Suprapubic skin (tissue), 4 donors: ENCODE results near the gene HSPB6. TPM values are rescaled to one million over a fixed set of nuclear protein-coding genes. Genes with fewer than 3 reads are reported as not detected.

Source experiments
- DNase-seq, 2 donors: peaks; one replicate each; pipeline ENCODE4 v3.0.0-alpha.2; 2019; ENCODE audit warnings: low spot score in 2 of 2
- H3K27ac ChIP-seq: fragments of 200-600 bp; sonication (generic); one replicate; pipeline ENCODE4 v1.5.1; 2019
- H3K27me3 ChIP-seq: fragments of 200-600 bp; sonication (generic); one replicate; pipeline ENCODE4 v1.5.1; 2019
- H3K36me3 ChIP-seq: fragments of 200-600 bp; sonication (generic); one replicate; pipeline ENCODE4 v1.5.1; 2019
- H3K4me1 ChIP-seq: fragments of 200-600 bp; sonication (generic); one replicate; pipeline ENCODE4 v1.5.1; 2019
- H3K4me3 ChIP-seq: fragments of 200-600 bp; sonication (generic); one replicate; pipeline ENCODE4 v1.5.1; 2019; ENCODE audit warnings: mild to moderate bottlenecking
- H3K9me3 ChIP-seq: fragments of 200-600 bp; sonication (generic); one replicate; pipeline ENCODE4 v1.5.1; 2019
- CTCF ChIP-seq, 2 donors: fragments of 200-600 bp in 1 of 2; fragments of 450-650 bp in 1 of 2; sonication (generic) in 1 of 2; IDR thresholded peaks; one replicate each; pipeline ENCODE4 v1.5.1; 2016 to 2019; ENCODE audit warnings: antibody characterized with exemption in 2 of 2, mild to moderate bottlenecking in 1 of 2, moderate library complexity in 1 of 2
- EP300 ChIP-seq: sonication (generic); formaldehyde crosslinking; IDR thresholded peaks from one replicate; pipeline ENCODE4 v1.6.1; 2017; ENCODE audit warnings: antibody characterized with exemption
- POLR2A ChIP-seq, 2 donors: fragments of 450-650 bp; IDR thresholded peaks; one replicate each; pipeline ENCODE4 v1.6.1; 2017; ENCODE audit warnings: antibody characterized with exemption in 2 of 2, mild to moderate bottlenecking in 2 of 2, moderate library complexity in 2 of 2
- POLR2AphosphoS5 ChIP-seq, 3 donors: sonication (generic); formaldehyde crosslinking; IDR thresholded peaks; one replicate each; pipeline ENCODE4 v1.6.1; 2017; ENCODE audit warnings: antibody characterized with exemption in 3 of 3
- WGBS: methylation state at CpG from one replicate; pipeline ENCODE4 v1.1.5; 2018; 5-methylcytosine and 5-hydroxymethylcytosine counted together
- total RNA-seq, 4 donors: library from RNA; depleted of rRNA; stranded (reverse); fragments of >200 nt; gene quantifications; one replicate each; pipeline ENCODE4 v1.1.0, GENCODE V29; 2016

HSPB6 gene
- total RNA-seq, 4 donors from 2014 or later: 4.1 to 13.4 (median 5.5) TPM

GRCh38 chr19:35741203-35741515, 15.7 kb downstream of the HSPB6 start:
- no peaks in the 10 kb centered on the region for H3K27me3 ChIP-seq
- no peaks in the 10 kb centered on the region for H3K9me3 ChIP-seq
- no peak for TF ChIP-seq EP300
- no peak for TF ChIP-seq POLR2AphosphoS5 (IDR thresholded peaks at IDR 0.05)
- TF ChIP-seq CTCF (IDR thresholded peaks at IDR 0.05): no peak
- TF ChIP-seq POLR2A (IDR thresholded peaks at IDR 0.05): no peak
- peak overlapping the region; percentile 69 for H3K4me3 ChIP-seq
- peak overlapping the region; percentile 79 for H3K27ac ChIP-seq
- peaks cover 32% of the 10 kb centered on the region for H3K36me3 ChIP-seq
- DNase-seq: no peak
- H3K4me1 ChIP-seq: peaks cover 34% of the 10 kb centered on the region
- WGBS: 9% methylated on average over 12 of the region's 12 CpGs

- DNase-seq: peak; percentile 99
- under 1% methylated on average over 54 of the region's 63 CpGs for WGBS
- H3K9me3 ChIP-seq: no peaks in the 10 kb centered on the region
- peak overlapping the region; percentile 69 for H3K4me3 ChIP-seq
- peaks cover 29% of the 10 kb centered on the region for H3K4me1 ChIP-seq
- peaks cover 32% of the 10 kb centered on the region for H3K36me3 ChIP-seq
- TF ChIP-seq POLR2A (IDR thresholded peaks at IDR 0.05) (peak in 1 of 2 donors; percentile 41), POLR2AphosphoS5 (IDR thresholded peaks at IDR 0.05) (peak in 2 of 3 donors; percentile 65 to 86), EP300 (peak; percentile 17), CTCF (IDR thresholded peaks at IDR 0.05) (no peak)
- no peaks in the 10 kb centered on the region for H3K27me3 ChIP-seq
- H3K27ac ChIP-seq: peak overlapping the region; percentile 79
These were observed 16.2 kb downstream of the HSPB6 start for GRCh38 chr19:35740423-35741202.

GRCh38 chr19:35740108-35740422, 16.8 kb downstream of the HSPB6 start:
- Histone ChIP-seq H3K27ac (peak overlapping the region; percentile 79), H3K9me3 (no peaks in the 10 kb centered on the region), H3K4me1 (peaks cover 28% of the 10 kb centered on the region), H3K4me3 (peak overlapping the region; percentile 69), H3K36me3 (peaks cover 38% of the 10 kb centered on the region), H3K27me3 (no peaks in the 10 kb centered on the region)
- WGBS: 2% methylated on average over 7 of the region's 16 CpGs
- no peak for DNase-seq
- no peak for TF ChIP-seq POLR2AphosphoS5 (IDR thresholded peaks at IDR 0.05)
- TF ChIP-seq EP300: no peak
- no peak for TF ChIP-seq CTCF (IDR thresholded peaks at IDR 0.05)
- TF ChIP-seq POLR2A (IDR thresholded peaks at IDR 0.05): no peak

DNA sequence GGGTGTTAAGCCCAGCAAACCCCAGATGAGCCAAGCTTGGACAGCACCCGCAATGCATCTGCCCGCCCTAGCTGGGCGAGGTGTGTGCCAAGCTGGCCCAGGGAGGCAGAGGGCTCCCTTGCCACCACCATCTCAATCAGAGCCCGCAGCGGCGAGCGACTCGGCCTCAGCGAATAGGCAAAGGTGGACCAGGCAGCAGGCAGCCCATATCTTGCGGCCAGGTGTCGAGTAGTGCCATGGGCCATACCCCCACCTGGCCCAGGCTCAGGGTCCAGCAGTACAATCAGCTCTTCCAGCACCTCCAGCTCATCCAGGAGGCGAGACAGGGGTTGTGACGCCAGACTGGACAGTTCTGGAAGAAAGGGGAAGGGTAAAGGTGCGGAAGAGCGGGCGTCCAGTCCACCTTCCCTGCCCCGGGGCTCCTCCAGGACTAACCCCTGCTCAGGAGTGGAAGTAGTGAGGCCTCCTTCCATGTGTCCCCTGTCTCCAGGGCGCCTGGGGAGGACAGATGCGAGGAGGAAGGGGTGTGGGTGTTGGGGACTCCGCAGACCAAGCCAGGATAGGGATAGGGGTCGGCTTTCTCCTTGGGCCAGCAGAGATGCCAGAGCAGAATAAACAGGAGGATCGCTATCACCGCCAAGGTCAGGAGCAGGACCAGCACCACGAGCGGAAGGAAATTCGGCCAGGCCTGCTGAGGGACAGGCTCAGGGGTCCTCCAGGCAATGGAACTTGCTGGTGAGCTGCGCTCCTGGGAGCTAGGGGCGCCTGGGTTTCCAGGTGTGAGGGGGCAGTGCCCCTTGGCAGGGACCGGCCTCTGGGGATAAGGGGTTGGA, 17.3 kb downstream of the HSPB6 start:
- DNase-seq: no peak
- H3K27me3 ChIP-seq: no peaks in the 10 kb centered on the region
- H3K4me1 ChIP-seq: peaks cover 25% of the 10 kb centered on the region
- TF ChIP-seq CTCF (IDR thresholded peaks at IDR 0.05) (no peak), POLR2AphosphoS5 (IDR thresholded peaks at IDR 0.05) (no peak)
- peak overlapping the region; percentile 79 for H3K27ac ChIP-seq
- no peaks in the 10 kb centered on the region for H3K9me3 ChIP-seq
- H3K4me3 ChIP-seq: peak overlapping the region; percentile 69
- H3K36me3 ChIP-seq: peaks cover 43% of the 10 kb centered on the region
- 78% methylated on average over 16 of the region's 29 CpGs for WGBS

- H3K36me3 ChIP-seq: peaks cover 50% of the 10 kb centered on the region
- no peaks in the 10 kb centered on the region for H3K27me3 ChIP-seq
- peaks cover 19% of the 10 kb centered on the region for H3K4me1 ChIP-seq
- H3K27ac ChIP-seq: no peak overlapping the region
- no peak for DNase-seq
- no peaks in the 10 kb centered on the region for H3K9me3 ChIP-seq
- WGBS: no CpG with 5 or more reads among the region's 2 CpGs
- H3K4me3 ChIP-seq: no peak overlapping the region
- TF ChIP-seq EP300 (no peak), POLR2AphosphoS5 (IDR thresholded peaks at IDR 0.05) (no peak), POLR2A (IDR thresholded peaks at IDR 0.05) (no peak)
These were observed 18.0 kb downstream of the HSPB6 start for GRCh38 chr19:35738887-35739229.
